Stimulated activated CD8-positive, alpha-beta memory T cell treated with anti-CD3 and anti-CD28 coated beads, Interleukin-12 subunit alpha, Interleukin-12 subunit beta, amount 100 ng/mL, for 24 hours (primary cell): ENCODE measurements around the gene BANP.
A peak's percentile ranks its signal among the peaks of the same experiment; 100 is the strongest.

Source experiments
- DNase-seq: peaks from one replicate; pipeline ENCODE4 v3.0.0-alpha.2; 2020; ENCODE audit errors: extremely low read depth

BANP gene

GRCh38 chr16:87949071-87949744 lies 2.0 kb upstream of the BANP start:
- DNase-seq, result no peak

GRCh38 chr16:87951552-87952538 lies 611 bp downstream of the BANP start:
- DNase-seq, result no peak

- DNase-seq, result no peak
Observed at GRCh38 chr16:87952751-87953150, 1.5 kb downstream of the BANP start.

- DNase-seq, result no peak
Observed at GRCh38 chr16:87953308-87954215, 2.3 kb downstream of the BANP start.

GRCh38 chr16:87954361-87954760 lies 3.1 kb downstream of the BANP start:
- no peak for DNase-seq

- no peak for DNase-seq
Observed at GRCh38 chr16:87954826-87955225, 3.6 kb downstream of the BANP start.

- DNase-seq, result no peak
Observed at GRCh38 chr16:87955302-87956097, 4.3 kb downstream of the BANP start.

GRCh38 chr16:87956098-87956364 lies 4.8 kb downstream of the BANP start:
- DNase-seq, result no peak

- DNase-seq, result peak; percentile 45
Observed at GRCh38 chr16:87956365-87957231, 5.4 kb downstream of the BANP start.

GRCh38 chr16:87957296-87958094 lies 6.3 kb downstream of the BANP start:
- no peak for DNase-seq

- DNase-seq, result no peak
Observed at GRCh38 chr16:87958632-87959031, 7.4 kb downstream of the BANP start.

GRCh38 chr16:87959391-87959990 lies 8.3 kb downstream of the BANP start:
- no peak for DNase-seq

GRCh38 chr16:87960296-87960695 lies 9.1 kb downstream of the BANP start:
- DNase-seq, result no peak

- no peak for DNase-seq
Observed at GRCh38 chr16:87960852-87961251, 9.6 kb downstream of the BANP start.

GRCh38 chr16:87961623-87962022 lies 10.4 kb downstream of the BANP start:
- no peak for DNase-seq

- no peak for DNase-seq
Observed at GRCh38 chr16:87963400-87963799, 12.2 kb downstream of the BANP start.

GRCh38 chr16:87964049-87964659 lies 12.9 kb downstream of the BANP start:
- no peak for DNase-seq

- no peak for DNase-seq
Observed at GRCh38 chr16:87965417-87965816, 14.2 kb downstream of the BANP start.
